Measurements from ENCODE around the gene FOXP1. TPM values are rescaled to one million over a fixed set of nuclear protein-coding genes. Genes with fewer than 3 reads are reported as not detected.

Gene FOXP1
- polyA plus RNA-seq, 1 donor from 2014 or later: 5.6 TPM

DNA sequence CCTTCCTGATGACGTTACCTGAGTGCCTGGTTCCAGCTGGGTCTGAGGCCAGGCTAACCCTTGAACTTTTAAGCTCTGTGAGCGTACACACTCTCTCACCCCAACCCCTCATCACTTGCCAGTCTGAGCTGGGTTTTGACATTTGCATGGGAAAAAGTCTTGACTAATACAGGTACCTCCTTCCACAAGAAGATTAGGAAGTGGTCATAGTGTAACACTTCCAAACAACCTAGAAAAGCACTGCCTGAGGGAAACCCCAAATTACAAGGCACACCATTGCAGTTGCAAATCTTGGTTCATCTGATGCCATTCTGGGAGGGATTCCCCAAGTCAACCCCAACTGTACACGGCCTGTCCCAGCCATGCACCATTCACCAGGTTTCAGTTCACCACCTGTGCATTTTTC, 499.8 kb downstream of the FOXP1 start:
- H4K20me1 ChIP-seq (ENCODE audit: insufficient read depth): no peaks in the 10 kb centered on the region
- H3K9ac ChIP-seq (ENCODE audit: low read length): no peak overlapping the region
- TF ChIP-seq EP300 (conservative IDR thresholded peaks at IDR 0.05; ENCODE audit: poor library complexity, severe bottlenecking) (no peak), MXI1 (conservative IDR thresholded peaks at IDR 0.05; ENCODE audit: poor library complexity, severe bottlenecking) (no peak), REST (IDR thresholded peaks at IDR 0.05; ENCODE audit: borderline replicate concordance) (no peak), EZH2 (IDR thresholded peaks at IDR 0.05; ENCODE audit: borderline replicate concordance, insufficient read depth, low read length, poor library complexity, severe bottlenecking) (no peak), SMC3 (conservative IDR thresholded peaks at IDR 0.05; ENCODE audit: poor library complexity) (no peak), POLR2AphosphoS5 (IDR thresholded peaks at IDR 0.05) (no peak), TAF1 (IDR thresholded peaks at IDR 0.05; ENCODE audit: low read depth) (no peak), RAD21 (conservative IDR thresholded peaks at IDR 0.05) (no peak)
- TF ChIP-seq, protein P1, sequence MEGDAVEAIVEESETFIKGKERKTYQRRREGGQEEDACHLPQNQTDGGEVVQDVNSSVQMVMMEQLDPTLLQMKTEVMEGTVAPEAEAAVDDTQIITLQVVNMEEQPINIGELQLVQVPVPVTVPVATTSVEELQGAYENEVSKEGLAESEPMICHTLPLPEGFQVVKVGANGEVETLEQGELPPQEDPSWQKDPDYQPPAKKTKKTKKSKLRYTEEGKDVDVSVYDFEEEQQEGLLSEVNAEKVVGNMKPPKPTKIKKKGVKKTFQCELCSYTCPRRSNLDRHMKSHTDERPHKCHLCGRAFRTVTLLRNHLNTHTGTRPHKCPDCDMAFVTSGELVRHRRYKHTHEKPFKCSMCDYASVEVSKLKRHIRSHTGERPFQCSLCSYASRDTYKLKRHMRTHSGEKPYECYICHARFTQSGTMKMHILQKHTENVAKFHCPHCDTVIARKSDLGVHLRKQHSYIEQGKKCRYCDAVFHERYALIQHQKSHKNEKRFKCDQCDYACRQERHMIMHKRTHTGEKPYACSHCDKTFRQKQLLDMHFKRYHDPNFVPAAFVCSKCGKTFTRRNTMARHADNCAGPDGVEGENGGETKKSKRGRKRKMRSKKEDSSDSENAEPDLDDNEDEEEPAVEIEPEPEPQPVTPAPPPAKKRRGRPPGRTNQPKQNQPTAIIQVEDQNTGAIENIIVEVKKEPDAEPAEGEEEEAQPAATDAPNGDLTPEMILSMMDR (IDR thresholded peaks at IDR 0.05; ENCODE audit: poor library complexity, severe bottlenecking): no peak
- H3F3A ChIP-seq (ENCODE audit: insufficient read depth, low read length, poor library complexity, severe bottlenecking): no peaks in the 10 kb centered on the region
- no peaks in the 10 kb centered on the region for H3K9me3 ChIP-seq (ENCODE audit: low read length)
- no peak overlapping the region for H3K4me2 ChIP-seq (ENCODE audit: low read length)
- H3K4me3 ChIP-seq (ENCODE audit: low read length): no peak overlapping the region
- no peaks in the 10 kb centered on the region for H3K79me2 ChIP-seq (replicated peaks; ENCODE audit: insufficient read depth, low read length)
- H3K27me3 ChIP-seq (ENCODE audit: insufficient read depth, low read depth, low read length): no peaks in the 10 kb centered on the region
- H2AFZ ChIP-seq (ENCODE audit: low read depth, low read length): no peak overlapping the region
- H3K36me3 ChIP-seq (ENCODE audit: insufficient read depth, low read length): no peaks in the 10 kb centered on the region
- H3K27ac ChIP-seq (ENCODE audit: low read length): no peak overlapping the region
- no peaks in the 10 kb centered on the region for H3K9me2 ChIP-seq (ENCODE audit: insufficient read depth, low read length)

DNA sequence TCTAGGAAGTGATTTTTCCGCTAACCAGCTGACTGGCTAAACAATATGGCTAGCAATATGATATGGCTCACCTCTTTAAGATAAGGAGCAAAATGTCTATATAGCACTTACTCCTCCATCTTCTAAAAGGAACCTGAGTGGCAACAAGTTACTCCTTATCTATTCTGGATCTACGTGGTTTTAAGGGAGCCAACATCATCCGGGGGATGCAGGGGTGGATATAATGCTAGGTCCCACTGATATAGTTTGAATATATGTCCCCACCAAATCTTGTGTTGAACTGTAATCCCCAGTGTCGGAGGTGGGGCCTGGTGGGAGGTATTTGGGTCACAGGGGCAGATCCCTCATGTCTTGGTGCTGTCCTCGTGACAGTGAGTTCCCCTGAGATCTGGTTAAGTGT, 500.7 kb downstream of the FOXP1 start:
- Histone ChIP-seq H3K9ac (ENCODE audit: low read length) (no peak overlapping the region), H3K9me2 (ENCODE audit: insufficient read depth, low read length) (no peaks in the 10 kb centered on the region)
- TF ChIP-seq REST (IDR thresholded peaks at IDR 0.05; ENCODE audit: borderline replicate concordance) (no peak), MXI1 (conservative IDR thresholded peaks at IDR 0.05; ENCODE audit: poor library complexity, severe bottlenecking) (no peak), SMC3 (conservative IDR thresholded peaks at IDR 0.05; ENCODE audit: poor library complexity) (no peak), EZH2 (IDR thresholded peaks at IDR 0.05; ENCODE audit: borderline replicate concordance, insufficient read depth, low read length, poor library complexity, severe bottlenecking) (no peak), POLR2AphosphoS5 (IDR thresholded peaks at IDR 0.05) (no peak), RAD21 (conservative IDR thresholded peaks at IDR 0.05) (no peak), TAF1 (IDR thresholded peaks at IDR 0.05; ENCODE audit: low read depth) (no peak), EP300 (conservative IDR thresholded peaks at IDR 0.05; ENCODE audit: poor library complexity, severe bottlenecking) (no peak)
- TF ChIP-seq, protein P1 (IDR thresholded peaks at IDR 0.05; ENCODE audit: poor library complexity, severe bottlenecking): no peak

More for the DNA sequence above, 500.7 kb downstream of the FOXP1 start:
- no peaks in the 10 kb centered on the region for H3K27me3 ChIP-seq (ENCODE audit: insufficient read depth, low read depth, low read length)
- H3F3A ChIP-seq (ENCODE audit: insufficient read depth, low read length, poor library complexity, severe bottlenecking): no peaks in the 10 kb centered on the region
- H2AFZ ChIP-seq (ENCODE audit: low read depth, low read length): no peak overlapping the region
- no peaks in the 10 kb centered on the region for H4K20me1 ChIP-seq (ENCODE audit: insufficient read depth)
- no peak overlapping the region for H3K4me2 ChIP-seq (ENCODE audit: low read length)
- no peak overlapping the region for H3K27ac ChIP-seq (ENCODE audit: low read length)
- no peaks in the 10 kb centered on the region for H3K36me3 ChIP-seq (ENCODE audit: insufficient read depth, low read length)
- no peak overlapping the region for H3K4me3 ChIP-seq (ENCODE audit: low read length)
- H3K9me3 ChIP-seq (ENCODE audit: low read length): no peaks in the 10 kb centered on the region
- no peaks in the 10 kb centered on the region for H3K79me2 ChIP-seq (replicated peaks; ENCODE audit: insufficient read depth, low read length)
